C4-2B (cell line): ENCODE measurements around the gene FHDC1.

Source experiments
- ZFX ChIP-seq: fragments of 450-650 bp; IDR thresholded peaks from 2 replicates; pipeline ENCODE4 v1.6.1; 2017
- TF ChIP-seq, protein P1 (sequence below): fragments of 450-650 bp; conservative IDR thresholded peaks from 2 replicates; pipeline ENCODE4 v1.5.1; 2017; ENCODE audit warnings: mild to moderate bottlenecking

- TF ChIP-seq, protein P1, sequence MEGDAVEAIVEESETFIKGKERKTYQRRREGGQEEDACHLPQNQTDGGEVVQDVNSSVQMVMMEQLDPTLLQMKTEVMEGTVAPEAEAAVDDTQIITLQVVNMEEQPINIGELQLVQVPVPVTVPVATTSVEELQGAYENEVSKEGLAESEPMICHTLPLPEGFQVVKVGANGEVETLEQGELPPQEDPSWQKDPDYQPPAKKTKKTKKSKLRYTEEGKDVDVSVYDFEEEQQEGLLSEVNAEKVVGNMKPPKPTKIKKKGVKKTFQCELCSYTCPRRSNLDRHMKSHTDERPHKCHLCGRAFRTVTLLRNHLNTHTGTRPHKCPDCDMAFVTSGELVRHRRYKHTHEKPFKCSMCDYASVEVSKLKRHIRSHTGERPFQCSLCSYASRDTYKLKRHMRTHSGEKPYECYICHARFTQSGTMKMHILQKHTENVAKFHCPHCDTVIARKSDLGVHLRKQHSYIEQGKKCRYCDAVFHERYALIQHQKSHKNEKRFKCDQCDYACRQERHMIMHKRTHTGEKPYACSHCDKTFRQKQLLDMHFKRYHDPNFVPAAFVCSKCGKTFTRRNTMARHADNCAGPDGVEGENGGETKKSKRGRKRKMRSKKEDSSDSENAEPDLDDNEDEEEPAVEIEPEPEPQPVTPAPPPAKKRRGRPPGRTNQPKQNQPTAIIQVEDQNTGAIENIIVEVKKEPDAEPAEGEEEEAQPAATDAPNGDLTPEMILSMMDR = no peak
- no peak for TF ChIP-seq ZFX
Measured at GRCh38 chr4:152927737-152928136, 8.4 kb upstream of the FHDC1 start.
